Measurements from ENCODE around the gene SLC35F1. TPM values are rescaled to one million over a fixed set of nuclear protein-coding genes. Genes with fewer than 3 reads are reported as not detected.

Gene SLC35F1
- total and polyA plus RNA-seq, 4 donors = 0.01 to 0.09 (median 0.08) TPM; not detected in 1

DNA sequence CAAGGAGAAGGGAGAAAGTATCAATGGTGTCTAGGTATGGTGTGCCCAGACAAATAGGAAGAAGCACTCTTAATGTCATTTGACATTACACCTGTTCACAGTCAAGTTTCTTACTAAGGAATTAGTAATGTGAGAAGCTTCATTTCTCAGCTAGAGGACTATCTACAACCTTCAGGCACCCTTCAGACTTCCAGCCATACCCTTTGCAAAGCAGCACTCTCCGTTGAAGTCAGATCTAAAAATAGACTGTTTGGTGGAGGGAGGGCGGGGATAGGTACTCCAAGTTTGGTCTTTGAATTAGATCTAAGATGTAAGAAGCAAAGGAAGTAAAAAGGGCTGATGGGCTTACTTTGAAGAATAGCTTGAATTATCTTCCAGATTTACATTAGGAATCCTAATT lies 311.1 kb downstream of the SLC35F1 start:
- Histone ChIP-seq H3K9ac (ENCODE audit: low read depth in 1 of 2, low read length in 2 of 2) (no peak overlapping the region), H3K4me3 (ENCODE audit: low read depth in 1 of 3, low read length in 3 of 3) (no peak overlapping the region), H3K36me3 (ENCODE audit: control insufficient read depth in 4 of 4, insufficient read depth in 3 of 4, low read depth in 1 of 4, low read length in 3 of 4) (no peaks in the 10 kb centered on the region), H3K9me3 (ENCODE audit: control insufficient read depth in 4 of 4, low read length in 3 of 4) (no peaks in the 10 kb centered on the region), H3K4me1 (ENCODE audit: control insufficient read depth in 4 of 4, insufficient read depth in 4 of 4, low read length in 3 of 4) (no peaks in the 10 kb centered on the region), H3K27ac (ENCODE audit: low read depth in 1 of 2, low read length in 2 of 2) (no peak overlapping the region), H3K27me3 (ENCODE audit: control insufficient read depth in 4 of 4, insufficient read depth in 4 of 4, low read length in 3 of 4) (no peaks in the 10 kb centered on the region)
- 70% methylated on average over 2 of the region's 2 CpGs for WGBS
- no peak for DNase-seq (ENCODE audit: low spot score)
- no peak for TF ChIP-seq SP1 (IDR thresholded peaks at IDR 0.05)
- no peak for TF ChIP-seq FOXA1 (IDR thresholded peaks at IDR 0.05)
- TF ChIP-seq GABPA (IDR thresholded peaks at IDR 0.05 in 1 of 2, conservative IDR thresholded peaks at IDR 0.05 in 1 of 2) = no peak
- TF ChIP-seq RAD21 (IDR thresholded peaks at IDR 0.05) = no peak
- no peak for TF ChIP-seq FOXA2 (IDR thresholded peaks at IDR 0.05)
- TF ChIP-seq YY1 (IDR thresholded peaks at IDR 0.05) = no peak
- TF ChIP-seq RXRA (IDR thresholded peaks at IDR 0.05) = no peak
- no peak for TF ChIP-seq TAF1 (conservative IDR thresholded peaks at IDR 0.05)
- TF ChIP-seq, protein P1, sequence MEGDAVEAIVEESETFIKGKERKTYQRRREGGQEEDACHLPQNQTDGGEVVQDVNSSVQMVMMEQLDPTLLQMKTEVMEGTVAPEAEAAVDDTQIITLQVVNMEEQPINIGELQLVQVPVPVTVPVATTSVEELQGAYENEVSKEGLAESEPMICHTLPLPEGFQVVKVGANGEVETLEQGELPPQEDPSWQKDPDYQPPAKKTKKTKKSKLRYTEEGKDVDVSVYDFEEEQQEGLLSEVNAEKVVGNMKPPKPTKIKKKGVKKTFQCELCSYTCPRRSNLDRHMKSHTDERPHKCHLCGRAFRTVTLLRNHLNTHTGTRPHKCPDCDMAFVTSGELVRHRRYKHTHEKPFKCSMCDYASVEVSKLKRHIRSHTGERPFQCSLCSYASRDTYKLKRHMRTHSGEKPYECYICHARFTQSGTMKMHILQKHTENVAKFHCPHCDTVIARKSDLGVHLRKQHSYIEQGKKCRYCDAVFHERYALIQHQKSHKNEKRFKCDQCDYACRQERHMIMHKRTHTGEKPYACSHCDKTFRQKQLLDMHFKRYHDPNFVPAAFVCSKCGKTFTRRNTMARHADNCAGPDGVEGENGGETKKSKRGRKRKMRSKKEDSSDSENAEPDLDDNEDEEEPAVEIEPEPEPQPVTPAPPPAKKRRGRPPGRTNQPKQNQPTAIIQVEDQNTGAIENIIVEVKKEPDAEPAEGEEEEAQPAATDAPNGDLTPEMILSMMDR (IDR thresholded peaks at IDR 0.05; ENCODE audit: low read depth, low read length, missing input control) = no peak
- TF ChIP-seq, protein P2, sequence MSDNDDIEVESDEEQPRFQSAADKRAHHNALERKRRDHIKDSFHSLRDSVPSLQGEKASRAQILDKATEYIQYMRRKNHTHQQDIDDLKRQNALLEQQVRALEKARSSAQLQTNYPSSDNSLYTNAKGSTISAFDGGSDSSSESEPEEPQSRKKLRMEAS (IDR thresholded peaks at IDR 0.05) = no peak
- TF ChIP-seq NR2F2 (IDR thresholded peaks at IDR 0.05) = no peak
- no peak for TF ChIP-seq HNF4G (IDR thresholded peaks at IDR 0.05)
- no peak for TF ChIP-seq HNF4A (conservative IDR thresholded peaks at IDR 0.05)
- TF ChIP-seq JUND (IDR thresholded peaks at IDR 0.05) = no peak
- TF ChIP-seq, protein P3, sequence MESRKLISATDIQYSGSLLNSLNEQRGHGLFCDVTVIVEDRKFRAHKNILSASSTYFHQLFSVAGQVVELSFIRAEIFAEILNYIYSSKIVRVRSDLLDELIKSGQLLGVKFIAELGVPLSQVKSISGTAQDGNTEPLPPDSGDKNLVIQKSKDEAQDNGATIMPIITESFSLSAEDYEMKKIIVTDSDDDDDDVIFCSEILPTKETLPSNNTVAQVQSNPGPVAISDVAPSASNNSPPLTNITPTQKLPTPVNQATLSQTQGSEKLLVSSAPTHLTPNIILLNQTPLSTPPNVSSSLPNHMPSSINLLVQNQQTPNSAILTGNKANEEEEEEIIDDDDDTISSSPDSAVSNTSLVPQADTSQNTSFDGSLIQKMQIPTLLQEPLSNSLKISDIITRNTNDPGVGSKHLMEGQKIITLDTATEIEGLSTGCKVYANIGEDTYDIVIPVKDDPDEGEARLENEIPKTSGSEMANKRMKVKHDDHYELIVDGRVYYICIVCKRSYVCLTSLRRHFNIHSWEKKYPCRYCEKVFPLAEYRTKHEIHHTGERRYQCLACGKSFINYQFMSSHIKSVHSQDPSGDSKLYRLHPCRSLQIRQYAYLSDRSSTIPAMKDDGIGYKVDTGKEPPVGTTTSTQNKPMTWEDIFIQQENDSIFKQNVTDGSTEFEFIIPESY (IDR thresholded peaks at IDR 0.05) = no peak
- TF ChIP-seq, protein P4, sequence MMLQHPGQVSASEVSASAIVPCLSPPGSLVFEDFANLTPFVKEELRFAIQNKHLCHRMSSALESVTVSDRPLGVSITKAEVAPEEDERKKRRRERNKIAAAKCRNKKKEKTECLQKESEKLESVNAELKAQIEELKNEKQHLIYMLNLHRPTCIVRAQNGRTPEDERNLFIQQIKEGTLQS (IDR thresholded peaks at IDR 0.05) = no peak
- TF ChIP-seq EGR1 (IDR thresholded peaks at IDR 0.05; ENCODE audit: low read depth in 2 of 2) = no peak

DNA sequence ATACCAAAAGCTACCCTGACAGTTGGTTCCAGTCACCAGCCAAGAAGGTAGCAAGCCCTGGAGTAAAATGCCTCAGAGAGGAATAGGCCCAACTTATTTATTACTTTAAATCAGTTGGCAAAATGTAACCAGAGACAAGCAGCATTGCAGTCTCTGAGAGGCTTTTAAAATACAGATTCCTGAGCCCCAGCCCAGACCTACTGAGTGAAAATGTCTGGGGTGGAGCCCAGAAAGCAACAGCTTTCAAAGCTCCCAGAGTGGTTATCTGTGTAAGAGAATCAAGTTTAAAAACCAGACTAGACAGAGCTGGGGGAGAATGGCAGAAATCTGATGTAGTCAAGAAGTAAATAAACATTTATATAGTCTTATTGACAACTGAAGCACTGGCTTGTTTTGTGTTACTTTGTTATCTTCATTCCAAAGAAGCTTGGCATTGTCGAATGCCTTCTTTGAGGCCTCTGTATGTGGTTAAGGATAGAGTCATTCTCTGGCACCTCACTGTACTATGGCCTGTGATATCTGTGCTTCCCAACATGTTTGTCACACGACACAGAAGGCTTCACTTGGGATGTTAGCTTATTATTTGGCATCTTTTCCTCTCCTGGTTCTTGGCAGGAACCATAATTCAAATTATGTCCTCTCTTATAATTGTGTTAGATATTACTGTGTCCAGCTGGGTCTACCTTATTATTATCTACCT lies 313.5 kb downstream of the SLC35F1 start:
- DNase-seq (ENCODE audit: low spot score) = no peak
- Histone ChIP-seq H3K36me3 (ENCODE audit: control insufficient read depth in 4 of 4, insufficient read depth in 3 of 4, low read depth in 1 of 4, low read length in 3 of 4) (no peaks in the 10 kb centered on the region), H3K9me3 (ENCODE audit: control insufficient read depth in 4 of 4, low read length in 3 of 4) (no peaks in the 10 kb centered on the region), H3K9ac (ENCODE audit: low read depth in 1 of 2, low read length in 2 of 2) (no peak overlapping the region), H3K4me1 (ENCODE audit: control insufficient read depth in 4 of 4, insufficient read depth in 4 of 4, low read length in 3 of 4) (no peaks in the 10 kb centered on the region), H3K27me3 (ENCODE audit: control insufficient read depth in 4 of 4, insufficient read depth in 4 of 4, low read length in 3 of 4) (peaks cover 0 to 2% (median 0%) of the 10 kb centered on the region in 4 donors), H3K27ac (ENCODE audit: low read depth in 1 of 2, low read length in 2 of 2) (no peak overlapping the region), H3K4me3 (ENCODE audit: low read depth in 1 of 3, low read length in 3 of 3) (no peak overlapping the region)
- 54% methylated on average over 2 of the region's 2 CpGs for WGBS
- TF ChIP-seq RAD21 (IDR thresholded peaks at IDR 0.05) (no peak), JUND (IDR thresholded peaks at IDR 0.05) (no peak), RXRA (IDR thresholded peaks at IDR 0.05) (no peak), HNF4A (conservative IDR thresholded peaks at IDR 0.05) (no peak), FOXA1 (IDR thresholded peaks at IDR 0.05) (no peak), FOXA2 (IDR thresholded peaks at IDR 0.05) (no peak), TAF1 (conservative IDR thresholded peaks at IDR 0.05) (no peak), GABPA (IDR thresholded peaks at IDR 0.05 in 1 of 2, conservative IDR thresholded peaks at IDR 0.05 in 1 of 2) (no peak), EGR1 (IDR thresholded peaks at IDR 0.05; ENCODE audit: low read depth in 2 of 2) (no peak), NR2F2 (IDR thresholded peaks at IDR 0.05) (no peak)
- TF ChIP-seq, protein P1 (IDR thresholded peaks at IDR 0.05; ENCODE audit: low read depth, low read length, missing input control) = no peak
- TF ChIP-seq, protein P4 (IDR thresholded peaks at IDR 0.05) = no peak
- TF ChIP-seq, protein P5, sequence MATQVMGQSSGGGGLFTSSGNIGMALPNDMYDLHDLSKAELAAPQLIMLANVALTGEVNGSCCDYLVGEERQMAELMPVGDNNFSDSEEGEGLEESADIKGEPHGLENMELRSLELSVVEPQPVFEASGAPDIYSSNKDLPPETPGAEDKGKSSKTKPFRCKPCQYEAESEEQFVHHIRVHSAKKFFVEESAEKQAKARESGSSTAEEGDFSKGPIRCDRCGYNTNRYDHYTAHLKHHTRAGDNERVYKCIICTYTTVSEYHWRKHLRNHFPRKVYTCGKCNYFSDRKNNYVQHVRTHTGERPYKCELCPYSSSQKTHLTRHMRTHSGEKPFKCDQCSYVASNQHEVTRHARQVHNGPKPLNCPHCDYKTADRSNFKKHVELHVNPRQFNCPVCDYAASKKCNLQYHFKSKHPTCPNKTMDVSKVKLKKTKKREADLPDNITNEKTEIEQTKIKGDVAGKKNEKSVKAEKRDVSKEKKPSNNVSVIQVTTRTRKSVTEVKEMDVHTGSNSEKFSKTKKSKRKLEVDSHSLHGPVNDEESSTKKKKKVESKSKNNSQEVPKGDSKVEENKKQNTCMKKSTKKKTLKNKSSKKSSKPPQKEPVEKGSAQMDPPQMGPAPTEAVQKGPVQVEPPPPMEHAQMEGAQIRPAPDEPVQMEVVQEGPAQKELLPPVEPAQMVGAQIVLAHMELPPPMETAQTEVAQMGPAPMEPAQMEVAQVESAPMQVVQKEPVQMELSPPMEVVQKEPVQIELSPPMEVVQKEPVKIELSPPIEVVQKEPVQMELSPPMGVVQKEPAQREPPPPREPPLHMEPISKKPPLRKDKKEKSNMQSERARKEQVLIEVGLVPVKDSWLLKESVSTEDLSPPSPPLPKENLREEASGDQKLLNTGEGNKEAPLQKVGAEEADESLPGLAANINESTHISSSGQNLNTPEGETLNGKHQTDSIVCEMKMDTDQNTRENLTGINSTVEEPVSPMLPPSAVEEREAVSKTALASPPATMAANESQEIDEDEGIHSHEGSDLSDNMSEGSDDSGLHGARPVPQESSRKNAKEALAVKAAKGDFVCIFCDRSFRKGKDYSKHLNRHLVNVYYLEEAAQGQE (IDR thresholded peaks at IDR 0.05) = no peak
- TF ChIP-seq, protein P2 (IDR thresholded peaks at IDR 0.05) = no peak

Data from liver (tissue), 9 donors.